ENCODE data around the gene ZNF653.

The ZNF653 gene

DNA sequence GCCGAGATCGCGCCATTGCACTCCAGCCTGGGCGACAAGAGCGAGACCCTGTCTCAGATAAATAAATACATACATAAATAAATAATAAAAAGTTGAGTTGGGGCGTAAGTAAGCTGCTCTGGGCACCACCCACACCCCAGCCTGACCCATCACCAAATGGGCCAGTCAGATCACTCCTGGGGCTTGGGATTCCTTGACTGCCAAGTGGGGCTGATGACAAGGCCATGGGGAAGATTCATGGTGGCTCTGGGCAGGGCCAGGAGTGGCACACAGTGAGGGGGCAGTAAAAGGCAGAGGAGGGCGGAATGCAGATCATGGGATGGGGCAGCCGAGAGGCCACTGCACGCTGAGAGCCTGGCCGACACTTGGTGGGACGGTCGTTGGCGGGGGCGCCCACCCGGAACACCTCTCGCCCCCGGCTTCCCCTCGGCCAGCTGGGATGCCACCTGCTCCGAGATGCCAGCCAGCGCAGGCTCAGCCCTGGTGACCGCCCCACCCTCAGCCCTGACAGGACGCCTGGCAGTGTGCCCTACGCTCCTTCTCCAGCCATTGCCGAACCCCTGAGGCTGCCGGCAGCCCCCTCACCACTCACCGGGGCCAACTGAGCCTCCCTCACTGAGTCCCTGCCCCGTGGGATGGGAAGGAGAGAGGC, 10.9 kb downstream of the ZNF653 start:
- no peak for DNase-seq (ENCODE audit: low read depth)
- no peak overlapping the region for H3K4me3 ChIP-seq (ENCODE audit: low read depth, low read length)
- no peak for TF ChIP-seq CTCF (IDR thresholded peaks at IDR 0.05; ENCODE audit: insufficient read depth, low read depth, low read length, missing control alignments)

DNA sequence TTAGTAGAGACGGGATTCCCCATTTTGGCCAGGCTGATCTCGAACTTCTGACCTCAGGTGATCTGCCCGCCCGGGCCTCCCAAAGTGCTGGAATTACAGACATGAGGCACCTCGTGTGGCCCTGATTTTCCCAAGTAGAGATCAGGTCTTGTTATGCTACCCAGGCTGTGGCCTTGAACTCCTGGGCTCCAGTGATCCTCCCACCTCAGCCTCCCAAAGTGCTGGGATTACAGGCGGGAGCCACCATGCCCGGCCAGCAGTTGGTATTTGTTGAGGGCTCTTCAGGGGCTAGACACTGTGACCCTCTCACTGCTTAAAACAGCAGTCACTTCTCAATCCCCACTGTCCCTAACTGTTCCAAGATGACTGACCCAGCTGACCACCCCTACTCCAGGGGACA, 16.3 kb downstream of the ZNF653 start:
- no peak for DNase-seq (ENCODE audit: low read depth)
- H3K4me3 ChIP-seq (ENCODE audit: low read depth, low read length), result no peak overlapping the region
- no peak for TF ChIP-seq CTCF (IDR thresholded peaks at IDR 0.05; ENCODE audit: insufficient read depth, low read depth, low read length, missing control alignments)

- no peak for DNase-seq (ENCODE audit: low read depth)
- no peak overlapping the region for H3K4me3 ChIP-seq (ENCODE audit: low read depth, low read length)
- TF ChIP-seq CTCF (IDR thresholded peaks at IDR 0.05; ENCODE audit: insufficient read depth, low read depth, low read length, missing control alignments), result no peak
Measured at GRCh38 chr19:11486661-11487503, 18.8 kb downstream of the ZNF653 start.

DNA sequence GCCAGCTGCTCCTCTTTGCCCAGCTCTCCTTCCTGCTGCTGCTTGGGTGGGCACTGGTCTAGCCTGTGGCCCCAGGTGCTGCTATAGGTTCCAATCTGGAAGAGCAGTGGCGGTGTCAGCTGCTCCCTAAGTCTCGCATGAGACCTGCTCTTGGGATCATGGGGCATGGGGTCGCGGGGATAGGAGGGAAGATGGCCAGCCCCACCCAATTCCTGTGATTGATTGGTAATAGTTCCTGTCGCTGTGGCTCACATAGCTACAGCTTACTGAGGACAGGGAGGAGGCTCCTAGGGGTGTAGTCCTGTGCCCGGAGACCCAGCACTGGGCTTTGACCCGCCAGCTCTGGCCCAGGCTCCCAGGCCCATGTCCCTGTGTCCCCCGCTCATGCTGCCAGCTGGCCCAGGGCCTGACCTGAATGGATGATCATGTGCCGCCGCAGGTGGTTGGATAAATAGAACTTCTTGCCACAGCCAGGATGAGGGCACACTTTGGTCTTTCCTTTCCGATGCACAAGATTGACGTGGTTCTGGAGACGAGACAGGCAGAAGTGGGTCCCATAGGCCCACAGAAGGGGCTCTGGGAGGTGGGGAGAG, 20.3 kb downstream of the ZNF653 start:
- DNase-seq (ENCODE audit: low read depth), result no peak
- H3K4me3 ChIP-seq (ENCODE audit: low read depth, low read length), result no peak overlapping the region
- no peak for TF ChIP-seq CTCF (IDR thresholded peaks at IDR 0.05; ENCODE audit: insufficient read depth, low read depth, low read length, missing control alignments)

DNA sequence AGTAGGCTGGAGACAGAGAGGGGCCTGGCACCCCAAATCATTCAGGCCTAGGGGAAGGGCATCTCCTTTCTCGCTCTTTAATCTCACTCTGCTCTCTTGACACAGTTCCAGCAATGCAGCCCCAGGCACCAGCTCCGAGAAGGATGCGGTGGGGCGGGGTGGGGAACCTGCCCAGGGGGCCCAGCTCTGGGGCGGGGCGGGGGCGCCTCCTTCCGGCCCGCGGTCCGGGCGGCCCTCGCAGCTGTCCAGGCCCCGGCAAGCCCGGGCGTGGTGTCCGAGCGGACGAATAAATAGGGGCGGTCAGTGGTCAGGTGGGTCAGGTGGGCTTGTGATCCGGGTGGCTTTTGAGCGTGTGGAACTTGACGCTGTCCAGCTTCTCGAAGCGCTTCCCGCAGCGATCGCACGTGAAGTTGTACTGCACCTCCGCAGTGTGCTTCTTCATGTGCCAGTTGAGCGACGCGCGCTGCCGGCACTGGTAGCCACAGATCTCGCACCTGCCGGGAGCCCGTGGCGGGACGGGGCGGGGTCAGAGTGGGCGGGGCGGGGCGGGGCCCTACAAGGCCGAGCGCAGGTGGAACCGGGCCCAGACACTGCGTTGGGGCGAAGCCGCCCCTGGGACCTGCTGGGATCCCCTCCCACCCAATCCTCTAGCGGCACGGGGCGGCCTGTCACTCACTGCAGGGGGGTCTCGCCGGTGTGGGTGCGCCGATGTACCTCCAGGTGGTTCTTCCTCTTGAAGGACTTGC, 22.1 kb downstream of the ZNF653 start:
- DNase-seq (ENCODE audit: low read depth), result no peak
- TF ChIP-seq CTCF (IDR thresholded peaks at IDR 0.05; ENCODE audit: insufficient read depth, low read depth, low read length, missing control alignments), result no peak
- H3K4me3 ChIP-seq (ENCODE audit: low read depth, low read length), result no peak overlapping the region

- H3K4me3 ChIP-seq (ENCODE audit: low read depth, low read length), result peak overlapping the region; percentile 85
- TF ChIP-seq CTCF (IDR thresholded peaks at IDR 0.05; ENCODE audit: insufficient read depth, low read depth, low read length, missing control alignments), result peak; percentile 94
- DNase-seq (ENCODE audit: low read depth), result peak; percentile 96
Measured at GRCh38 chr19:11482384-11483050, 23.1 kb downstream of the ZNF653 start.

Data from GM12865 (cell line).